ENCODE measurements around the gene PTGS2. TPM values are rescaled to one million over a fixed set of nuclear protein-coding genes. Genes with fewer than 3 reads are reported as not detected.
A peak's percentile ranks its signal among the peaks of the same experiment; 100 is the strongest.

The PTGS2 gene
- 2.4 TPM in 2 replicates for polyA plus RNA-seq (2013)

- Histone ChIP-seq H3K79me1 (ENCODE audit: low read length) (peaks cover 5% of the 10 kb centered on the region), H2BK5ac (ENCODE audit: low read depth, low read length, poor library complexity) (peak within 1 kb of the TSS; percentile 98), H2AK5ac (ENCODE audit: low read length) (peak within 1 kb of the TSS; percentile 46), H3K4ac (ENCODE audit: low read depth, low read length) (peak within 1 kb of the TSS; percentile 94), H3K27ac (ENCODE audit: low read depth, low read length) (peak within 1 kb of the TSS; percentile 86), H4K91ac (ENCODE audit: low read depth, low read length) (peak within 1 kb of the TSS; percentile 95), H2BK120ac (ENCODE audit: insufficient read depth, low read length, poor library complexity) (peak within 1 kb of the TSS; percentile 98), H3K27me3 (ENCODE audit: insufficient read depth, low read length) (no peaks in the 10 kb centered on the region), H3K4me3 (ENCODE audit: low read depth, low read length) (peak within 1 kb of the TSS; percentile 80), H3K9me3 (ENCODE audit: insufficient read depth, low read depth, low read length) (no peaks in the 10 kb centered on the region), H3K36me3 (ENCODE audit: control insufficient read depth in 1 of 2, insufficient read depth in 2 of 2, low read length in 2 of 2) (peaks cover 0 to 4% of the 10 kb centered on the region in 2 experiments), H3K18ac (ENCODE audit: low read length) (peak within 1 kb of the TSS; percentile 98), H3K4me1 (ENCODE audit: control insufficient read depth in 1 of 2, insufficient read depth in 2 of 2, low read length in 2 of 2) (no peaks in the 10 kb centered on the region), H3K9ac (ENCODE audit: low read length) (peak within 1 kb of the TSS; percentile 68), H3K4me2 (ENCODE audit: low read length) (peak within 1 kb of the TSS; percentile 82), H3K14ac (ENCODE audit: low read length) (peak within 1 kb of the TSS; percentile 99), H4K8ac (ENCODE audit: low read depth, low read length) (peak within 1 kb of the TSS; percentile 99), H3K79me2 (ENCODE audit: control insufficient read depth, insufficient read depth, low read length, poor library complexity) (peaks cover 4% of the 10 kb centered on the region), H2BK12ac (ENCODE audit: low read length) (peak within 1 kb of the TSS; percentile 87), H3K23ac (ENCODE audit: low read length) (no peak within 1 kb of the TSS), H2AFZ (ENCODE audit: insufficient read depth, low read length, poor library complexity) (peak within 1 kb of the TSS; percentile 100), H4K12ac (ENCODE audit: low read depth, low read length) (peak within 1 kb of the TSS; percentile 96)
- WGBS (ENCODE audit: extremely low coverage, insufficient coverage, insufficient read length) = no CpG with 5 or more reads among the region's 52 CpGs
- peak; percentile 59 to 61 for DNase-seq
Observed at GRCh38 chr1:186680245-186681061, at the start of gene PTGS2. Gene PTGS2 (minus strand): TSS chr1:186680423. CDS start chr1:186680290, 133 bp downstream.

- H3K79me1 ChIP-seq (ENCODE audit: low read length) = no peaks in the 10 kb centered on the region
- peak; percentile 11 to 73 for DNase-seq
- WGBS (ENCODE audit: extremely low coverage, insufficient coverage, insufficient read length) = no CpG with 5 or more reads among the region's 3 CpGs
- no peak overlapping the region for H3K27ac ChIP-seq (ENCODE audit: low read depth, low read length)
- no peaks in the 10 kb centered on the region for H3K9me3 ChIP-seq (ENCODE audit: insufficient read depth, low read depth, low read length)
- H3K4ac ChIP-seq (ENCODE audit: low read depth, low read length) = no peak overlapping the region
- H2BK12ac ChIP-seq (ENCODE audit: low read length) = no peak overlapping the region
- H3K4me1 ChIP-seq (ENCODE audit: control insufficient read depth in 1 of 2, insufficient read depth in 2 of 2, low read length in 2 of 2) = no peaks in the 10 kb centered on the region
- no peak overlapping the region for H4K12ac ChIP-seq (ENCODE audit: low read depth, low read length)
- no peak overlapping the region for H2BK5ac ChIP-seq (ENCODE audit: low read depth, low read length, poor library complexity)
- H4K91ac ChIP-seq (ENCODE audit: low read depth, low read length) = no peak overlapping the region
- no peak overlapping the region for H3K18ac ChIP-seq (ENCODE audit: low read length)
- no peak overlapping the region for H2BK120ac ChIP-seq (ENCODE audit: insufficient read depth, low read length, poor library complexity)
- no peak overlapping the region for H3K23ac ChIP-seq (ENCODE audit: low read length)
- no peak overlapping the region for H2AK5ac ChIP-seq (ENCODE audit: low read length)
- H3K4me2 ChIP-seq (ENCODE audit: low read length) = no peak overlapping the region
- no peaks in the 10 kb centered on the region for H3K27me3 ChIP-seq (ENCODE audit: insufficient read depth, low read length)
- no peak overlapping the region for H3K9ac ChIP-seq (ENCODE audit: low read length)
- no peak overlapping the region for H2AFZ ChIP-seq (ENCODE audit: insufficient read depth, low read length, poor library complexity)
- no peak overlapping the region for H4K8ac ChIP-seq (ENCODE audit: low read depth, low read length)
- no peak overlapping the region for H3K14ac ChIP-seq (ENCODE audit: low read length)
- no peaks in the 10 kb centered on the region for H3K36me3 ChIP-seq (ENCODE audit: control insufficient read depth in 1 of 2, insufficient read depth in 2 of 2, low read length in 2 of 2)
- H3K79me2 ChIP-seq (ENCODE audit: control insufficient read depth, insufficient read depth, low read length, poor library complexity) = no peaks in the 10 kb centered on the region
- no peak overlapping the region for H3K4me3 ChIP-seq (ENCODE audit: low read depth, low read length)
Observed at GRCh38 chr1:186722711-186723309, 42.6 kb upstream of the PTGS2 start.

GRCh38 chr1:186717286-186717685 is 37.1 kb upstream of the PTGS2 start:
- H2AFZ ChIP-seq (ENCODE audit: insufficient read depth, low read length, poor library complexity) = no peak overlapping the region
- no peak overlapping the region for H4K8ac ChIP-seq (ENCODE audit: low read depth, low read length)
- H3K79me1 ChIP-seq (ENCODE audit: low read length) = no peaks in the 10 kb centered on the region
- no peaks in the 10 kb centered on the region for H3K27me3 ChIP-seq (ENCODE audit: insufficient read depth, low read length)
- H4K91ac ChIP-seq (ENCODE audit: low read depth, low read length) = no peak overlapping the region
- H3K36me3 ChIP-seq (ENCODE audit: control insufficient read depth in 1 of 2, insufficient read depth in 2 of 2, low read length in 2 of 2) = no peaks in the 10 kb centered on the region
- H4K12ac ChIP-seq (ENCODE audit: low read depth, low read length) = no peak overlapping the region
- no CpG with 5 or more reads among the region's 2 CpGs for WGBS (ENCODE audit: extremely low coverage, insufficient coverage, insufficient read length)
- no peak overlapping the region for H2BK12ac ChIP-seq (ENCODE audit: low read length)
- no peak overlapping the region for H2BK120ac ChIP-seq (ENCODE audit: insufficient read depth, low read length, poor library complexity)
- H3K27ac ChIP-seq (ENCODE audit: low read depth, low read length) = no peak overlapping the region
- H2BK5ac ChIP-seq (ENCODE audit: low read depth, low read length, poor library complexity) = no peak overlapping the region
- H3K14ac ChIP-seq (ENCODE audit: low read length) = no peak overlapping the region
- DNase-seq = no peak
- no peak overlapping the region for H3K18ac ChIP-seq (ENCODE audit: low read length)
- H3K9me3 ChIP-seq (ENCODE audit: insufficient read depth, low read depth, low read length) = no peaks in the 10 kb centered on the region
- no peaks in the 10 kb centered on the region for H3K79me2 ChIP-seq (ENCODE audit: control insufficient read depth, insufficient read depth, low read length, poor library complexity)
- H3K4me2 ChIP-seq (ENCODE audit: low read length) = no peak overlapping the region
- H3K9ac ChIP-seq (ENCODE audit: low read length) = no peak overlapping the region
- H3K23ac ChIP-seq (ENCODE audit: low read length) = no peak overlapping the region
- no peak overlapping the region for H3K4me3 ChIP-seq (ENCODE audit: low read depth, low read length)
- no peaks in the 10 kb centered on the region for H3K4me1 ChIP-seq (ENCODE audit: control insufficient read depth in 1 of 2, insufficient read depth in 2 of 2, low read length in 2 of 2)
- no peak overlapping the region for H3K4ac ChIP-seq (ENCODE audit: low read depth, low read length)
- H2AK5ac ChIP-seq (ENCODE audit: low read length) = no peak overlapping the region

GRCh38 chr1:186715887-186716809 is 35.9 kb upstream of the PTGS2 start:
- H3K27me3 ChIP-seq (ENCODE audit: insufficient read depth, low read length) = no peaks in the 10 kb centered on the region
- no peak overlapping the region for H3K18ac ChIP-seq (ENCODE audit: low read length)

More at GRCh38 chr1:186715887-186716809, 35.9 kb upstream of the PTGS2 start:
- Histone ChIP-seq H3K79me1 (ENCODE audit: low read length) (no peaks in the 10 kb centered on the region), H2AFZ (ENCODE audit: insufficient read depth, low read length, poor library complexity) (no peak overlapping the region), H3K36me3 (ENCODE audit: control insufficient read depth in 1 of 2, insufficient read depth in 2 of 2, low read length in 2 of 2) (no peaks in the 10 kb centered on the region), H3K23ac (ENCODE audit: low read length) (no peak overlapping the region), H4K8ac (ENCODE audit: low read depth, low read length) (no peak overlapping the region), H3K14ac (ENCODE audit: low read length) (no peak overlapping the region), H2AK5ac (ENCODE audit: low read length) (no peak overlapping the region), H3K4ac (ENCODE audit: low read depth, low read length) (no peak overlapping the region), H3K27ac (ENCODE audit: low read depth, low read length) (no peak overlapping the region), H2BK120ac (ENCODE audit: insufficient read depth, low read length, poor library complexity) (no peak overlapping the region), H4K91ac (ENCODE audit: low read depth, low read length) (no peak overlapping the region), H2BK5ac (ENCODE audit: low read depth, low read length, poor library complexity) (no peak overlapping the region), H3K4me2 (ENCODE audit: low read length) (no peak overlapping the region), H3K9ac (ENCODE audit: low read length) (no peak overlapping the region), H3K4me3 (ENCODE audit: low read depth, low read length) (no peak overlapping the region), H2BK12ac (ENCODE audit: low read length) (no peak overlapping the region), H4K12ac (ENCODE audit: low read depth, low read length) (no peak overlapping the region), H3K79me2 (ENCODE audit: control insufficient read depth, insufficient read depth, low read length, poor library complexity) (no peaks in the 10 kb centered on the region), H3K4me1 (ENCODE audit: control insufficient read depth in 1 of 2, insufficient read depth in 2 of 2, low read length in 2 of 2) (no peaks in the 10 kb centered on the region), H3K9me3 (ENCODE audit: insufficient read depth, low read depth, low read length) (no peaks in the 10 kb centered on the region)
- no peak for DNase-seq
- WGBS (ENCODE audit: extremely low coverage, insufficient coverage, insufficient read length) = no CpG with 5 or more reads among the region's 5 CpGs
